Kidney epithelial cell (primary cell): ENCODE measurements around the gene TSHZ3. TPM values are rescaled to one million over a fixed set of nuclear protein-coding genes. Genes with fewer than 3 reads are reported as not detected.

Experiments used
- DNase-seq: peaks from one replicate; pipeline ENCODE4 v3.0.0-alpha.2; 2010; ENCODE audit warnings: low read depth
- H3K27me3 ChIP-seq: 2 replicates; pipeline ENCODE4 v1.6.0; 2011; ENCODE audit warnings: low read length; ENCODE audit not compliant: control insufficient read depth, insufficient read depth
- H3K36me3 ChIP-seq: 2 replicates; pipeline ENCODE4 v1.5.1; 2011; ENCODE audit warnings: low read length; ENCODE audit not compliant: control insufficient read depth, insufficient read depth
- H3K4me3 ChIP-seq: 2 replicates; pipeline ENCODE4 v1.5.1; 2011; ENCODE audit warnings: low read depth, mild to moderate bottlenecking, control low read depth, low read length
- CTCF ChIP-seq: IDR thresholded peaks from 2 replicates; pipeline ENCODE4 v1.5.1; 2011; ENCODE audit warnings: mild to moderate bottlenecking, moderate library complexity, low read length, control low read depth, inconsistent platforms; ENCODE audit not compliant: insufficient read depth, poor library complexity, severe bottlenecking
- total RNA-seq: library from RNA; depleted of rRNA; stranded (reverse); fragments of >200 nt; gene quantifications from 2 replicates; pipeline ENCODE4 v1.2.3, GENCODE V29; 2015

The TSHZ3 gene
- total RNA-seq, 1 donor from 2014 or later, result 2.4 TPM

- Histone ChIP-seq H3K4me3 (no peak overlapping the region), H3K36me3 (no peaks in the 10 kb centered on the region), H3K27me3 (no peaks in the 10 kb centered on the region)
- no peak for TF ChIP-seq CTCF
- DNase-seq, result no peak
Observed at GRCh38 chr19:31290931-31291590, 58.2 kb downstream of the TSHZ3 start.

GRCh38 chr19:31289976-31290375, 59.3 kb downstream of the TSHZ3 start:
- no peaks in the 10 kb centered on the region for H3K36me3 ChIP-seq
- no peaks in the 10 kb centered on the region for H3K27me3 ChIP-seq
- no peak overlapping the region for H3K4me3 ChIP-seq
- DNase-seq, result no peak
- no peak for TF ChIP-seq CTCF

GRCh38 chr19:31289381-31289880, 59.8 kb downstream of the TSHZ3 start:
- H3K4me3 ChIP-seq, result no peak overlapping the region
- no peak for DNase-seq
- TF ChIP-seq CTCF, result no peak
- H3K36me3 ChIP-seq, result no peaks in the 10 kb centered on the region
- no peaks in the 10 kb centered on the region for H3K27me3 ChIP-seq

GRCh38 chr19:31286491-31286890, 62.7 kb downstream of the TSHZ3 start:
- no peak overlapping the region for H3K4me3 ChIP-seq

GRCh38 chr19:31285744-31286143, 63.5 kb downstream of the TSHZ3 start:
- H3K4me3 ChIP-seq, result no peak overlapping the region
- no peaks in the 10 kb centered on the region for H3K36me3 ChIP-seq
- no peak for DNase-seq
- TF ChIP-seq CTCF, result no peak
- no peaks in the 10 kb centered on the region for H3K27me3 ChIP-seq

More at GRCh38 chr19:31286491-31286890, 62.7 kb downstream of the TSHZ3 start:
- no peaks in the 10 kb centered on the region for H3K27me3 ChIP-seq
- no peak for TF ChIP-seq CTCF
- H3K36me3 ChIP-seq, result no peaks in the 10 kb centered on the region
- no peak for DNase-seq

GRCh38 chr19:31284621-31285020, 64.6 kb downstream of the TSHZ3 start:
- Histone ChIP-seq H3K27me3 (no peaks in the 10 kb centered on the region), H3K4me3 (no peak overlapping the region), H3K36me3 (no peaks in the 10 kb centered on the region)
- DNase-seq, result no peak
- TF ChIP-seq CTCF, result no peak
